GM23338 (cell line): Measurements from ENCODE around the gene KRTAP12-2.

ENCODE experiments used
- CREB1 ChIP-seq: fragments of 250-450 bp; sonication (Bioruptor Pico); IDR thresholded peaks from 2 replicates; pipeline ENCODE4 v1.5.0; 2020; ENCODE audit warnings: low read depth, mild to moderate bottlenecking, moderate library complexity
- CTCF ChIP-seq, 2 experiments: fragments of 200-600 bp in 1 of 2; sonication (generic) in 1 of 2; conservative IDR thresholded peaks; 2 replicates each; pipeline versions ENCODE4 v1.5.1 to v1.6.1; 2016 to 2017; ENCODE audit warnings: antibody characterized with exemption in 2 of 2, low read depth in 2 of 2, mild to moderate bottlenecking in 2 of 2, moderate library complexity in 1 of 2
- ETS1 ChIP-seq: IDR thresholded peaks from 2 replicates; pipeline ENCODE4 v1.6.1; 2016; ENCODE audit warnings: antibody characterized with exemption
- EZH2phosphoT487 ChIP-seq: fragments of 200-600 bp; sonication (generic); IDR thresholded peaks from one replicate; pipeline ENCODE4 v1.8.1; 2018; ENCODE audit warnings: antibody characterized with exemption; ENCODE audit not compliant: unreplicated experiment
- POLR2AphosphoS5 ChIP-seq: IDR thresholded peaks from 2 replicates; pipeline ENCODE4 v1.6.1; 2016; ENCODE audit warnings: antibody characterized with exemption, low read depth
- REST ChIP-seq: IDR thresholded peaks from one replicate; pipeline ENCODE4 v1.6.1; 2018; ENCODE audit warnings: antibody characterized with exemption; ENCODE audit not compliant: unreplicated experiment
- STAT1 ChIP-seq: IDR thresholded peaks from one replicate; pipeline ENCODE4 v1.6.1; 2016; ENCODE audit warnings: antibody characterized with exemption; ENCODE audit not compliant: unreplicated experiment

- TF ChIP-seq STAT1 (no peak), CREB1 (CRISPR knock-in tag) (no peak), POLR2AphosphoS5 (no peak), CTCF (conservative IDR thresholded peaks at IDR 0.05; ENCODE audit: low read depth in 2 of 2) (no peak), ETS1 (no peak), REST (no peak), EZH2phosphoT487 (no peak)
These were observed 28.0 kb upstream of the KRTAP12-2 start for GRCh38 chr21:44694776-44695175.
